Keratinocyte (primary cell): ENCODE results near the gene EXOC6B. TPM values are rescaled to one million over a fixed set of nuclear protein-coding genes. Genes with fewer than 3 reads are reported as not detected.
"Not testable (repeated sequence)": the region's sequence is repeated elsewhere in the genome, so short reads cannot be mapped to it uniquely, and the experiment has no call there.

ENCODE experiments used
- DNase-seq: peaks from one replicate; pipeline ENCODE4 v3.0.0-alpha.2; 2011; ENCODE audit warnings: low read depth, missing footprints, low spot score
- FAIRE-seq: peaks from 2 replicates; lab custom pipeline; 2011; peaks lifted over from hg19 to GRCh38; lab: Jason Lieb, UNC
- H2AFZ ChIP-seq: 2 replicates; pipeline ENCODE4 v1.6.0; 2012; ENCODE audit warnings: low read length, control low read depth, inconsistent platforms; ENCODE audit not compliant: control insufficient read depth
- H3K27ac ChIP-seq: 2 replicates; pipeline ENCODE4 v1.5.1; 2011; ENCODE audit warnings: low read length; ENCODE audit not compliant: control insufficient read depth, insufficient read depth
- H3K27me3 ChIP-seq: 3 replicates; pipeline ENCODE4 v1.6.0; 2011; ENCODE audit warnings: low read length; ENCODE audit not compliant: control insufficient read depth, insufficient read depth; ENCODE audit errors: extremely low read depth
- H3K36me3 ChIP-seq, 2 experiments: 2 replicates in 1 of 2; 3 replicates in 1 of 2; pipeline ENCODE4 v1.5.1; 2011; ENCODE audit warnings: low read length in 2 of 2, mild to moderate bottlenecking in 1 of 2; ENCODE audit not compliant: control insufficient read depth in 2 of 2, insufficient read depth in 2 of 2; ENCODE audit errors: extremely low read depth in 1 of 2
- H3K4me1 ChIP-seq: 3 replicates; pipeline ENCODE4 v1.5.1; 2011; ENCODE audit warnings: low read length; ENCODE audit not compliant: control insufficient read depth, insufficient read depth; ENCODE audit errors: extremely low read depth
- H3K4me2 ChIP-seq: 3 replicates; pipeline ENCODE4 v1.6.0; 2011; ENCODE audit warnings: low read depth, low read length; ENCODE audit not compliant: control insufficient read depth, insufficient read depth; ENCODE audit errors: extremely low read depth
- H3K4me3 ChIP-seq, 3 experiments: fragments of 200-600 bp in 1 of 3; sonication (generic) in 1 of 3; 2 replicates in 2 of 3; 3 replicates in 1 of 3; pipeline ENCODE4 v1.5.1; 2011 to 2016; ENCODE audit warnings: low read length in 3 of 3, mild to moderate bottlenecking in 3 of 3, control low read depth in 2 of 3, inconsistent platforms in 1 of 3, low read depth in 1 of 3, mixed read lengths in 1 of 3, mixed run types in 1 of 3, moderate library complexity in 1 of 3; ENCODE audit not compliant: control insufficient read depth in 2 of 3, insufficient read depth in 2 of 3; ENCODE audit errors: extremely low read depth in 1 of 3
- H3K79me2 ChIP-seq: 2 replicates; pipeline ENCODE4 v1.6.0; 2012; ENCODE audit warnings: low read length; ENCODE audit not compliant: control insufficient read depth, insufficient read depth
- H3K9ac ChIP-seq: 3 replicates; pipeline ENCODE4 v1.6.0; 2011; ENCODE audit warnings: low read length; ENCODE audit not compliant: control insufficient read depth, insufficient read depth; ENCODE audit errors: extremely low read depth
- H3K9me1 ChIP-seq: 3 replicates; pipeline ENCODE4 v1.6.0; 2011; ENCODE audit warnings: low read length; ENCODE audit not compliant: control insufficient read depth, insufficient read depth; ENCODE audit errors: extremely low read depth
- H3K9me3 ChIP-seq: 2 replicates; pipeline ENCODE4 v1.5.1; 2012; ENCODE audit warnings: low read depth, low read length; ENCODE audit not compliant: control insufficient read depth
- H4K20me1 ChIP-seq: 3 replicates; pipeline ENCODE4 v1.6.0; 2011; ENCODE audit warnings: low read length; ENCODE audit not compliant: control insufficient read depth, insufficient read depth; ENCODE audit errors: extremely low read depth
- CTCF ChIP-seq, 3 experiments: IDR thresholded peaks in 1 of 3; conservative IDR thresholded peaks in 1 of 3; optimal IDR thresholded peaks in 1 of 3; 2 replicates in 2 of 3; 3 replicates in 1 of 3; pipeline versions ENCODE3 to v1.5.1; 2011; ENCODE audit warnings: low read length in 3 of 3, mild to moderate bottlenecking in 3 of 3, moderate library complexity in 2 of 3, control low read depth in 1 of 3, inconsistent platforms in 1 of 3; ENCODE audit not compliant: insufficient read depth in 2 of 3; ENCODE audit errors: extremely low read depth in 1 of 3
- EZH2 ChIP-seq: IDR thresholded peaks from one replicate; pipeline ENCODE4 v1.6.1; 2012; ENCODE audit warnings: inconsistent platforms, mild to moderate bottlenecking, low read length, moderate library complexity
- dilution Hi-C: fragments of 300-500 bp; cut with MboI; formaldehyde crosslinking; loops from one replicate; pipeline ENCODE4 v1.7.0; 2020; ENCODE audit warnings: low sequenced_read_pairs; ENCODE audit not compliant: extremely low pct_ligation_motif_present
- polyA plus RNA-seq, 5 experiments: library from polyadenylated mRNA; depleted of rRNA in 3 of 5; stranded (reverse) in 3 of 5; stranded (forward) in 1 of 5; unstranded in 1 of 5; fragments of >200 nt; gene quantifications; 1 replicate in 1 of 5; 2 replicates in 3 of 5; 3 replicates in 1 of 5; pipeline versions ENCODE4 v1.2.1 to v1.2.3, GENCODE V29; 2011 to 2012; ENCODE audit warnings: missing spikeins in 2 of 5, low read depth in 1 of 5, low replicate concordance in 1 of 5

EXOC6B gene
- polyA plus RNA-seq, 1 donor (not counting 4 experiments of a cell fraction or from before 2014, with no cell fraction given): 37.3 TPM

- H3K27ac ChIP-seq: no peak overlapping the region
- dilution Hi-C loops: no loop called here
- no peak overlapping the region for H2AFZ ChIP-seq
- H4K20me1 ChIP-seq: peaks cover 2% of the 10 kb centered on the region
- no peaks in the 10 kb centered on the region for H3K4me1 ChIP-seq
- TF ChIP-seq EZH2 (no peak), CTCF (optimal IDR thresholded peaks at IDR 0.05 in 1 of 3, IDR thresholded peaks at IDR 0.05 in 1 of 3, conservative IDR thresholded peaks at IDR 0.05 in 1 of 3; ENCODE audit: extremely low read depth in 1 of 3, insufficient read depth in 2 of 3, low read length in 3 of 3) (no peak)
- no peaks in the 10 kb centered on the region for H3K36me3 ChIP-seq
- no peak overlapping the region for H3K4me3 ChIP-seq
- H3K9me3 ChIP-seq: no peaks in the 10 kb centered on the region
- FAIRE-seq (no peak), DNase-seq (no peak)
- H3K27me3 ChIP-seq: no peaks in the 10 kb centered on the region
- no peaks in the 10 kb centered on the region for H3K9me1 ChIP-seq
- no peak overlapping the region for H3K9ac ChIP-seq
- no peak overlapping the region for H3K4me2 ChIP-seq
- H3K79me2 ChIP-seq: no peaks in the 10 kb centered on the region
These were observed 223.1 kb downstream of the EXOC6B start for GRCh38 chr2:72602711-72603110.

- Histone ChIP-seq H3K79me2 (no peaks in the 10 kb centered on the region), H3K27me3 (no peaks in the 10 kb centered on the region), H3K36me3 (no peaks in the 10 kb centered on the region), H2AFZ (no peak overlapping the region), H3K27ac (no peak overlapping the region), H3K9me1 (no peaks in the 10 kb centered on the region), H3K4me1 (no peaks in the 10 kb centered on the region), H3K4me3 (no peak overlapping the region), H4K20me1 (peaks cover 2% of the 10 kb centered on the region), H3K9me3 (no peaks in the 10 kb centered on the region), H3K4me2 (no peak overlapping the region), H3K9ac (no peak overlapping the region)
- DNase-seq (no peak), FAIRE-seq (no peak)
- dilution Hi-C loops: no loop called here
- TF ChIP-seq CTCF (optimal IDR thresholded peaks at IDR 0.05 in 1 of 3, IDR thresholded peaks at IDR 0.05 in 1 of 3, conservative IDR thresholded peaks at IDR 0.05 in 1 of 3; ENCODE audit: extremely low read depth in 1 of 3, insufficient read depth in 2 of 3, low read length in 3 of 3): no peak
- no peak for TF ChIP-seq EZH2
These were observed 223.7 kb downstream of the EXOC6B start for GRCh38 chr2:72602095-72602494.

GRCh38 chr2:72583836-72584235, 242.0 kb downstream of the EXOC6B start:
- FAIRE-seq, H3K79me2 ChIP-seq, H3K4me3 ChIP-seq, DNase-seq, H3K9me1 ChIP-seq, H2AFZ ChIP-seq, H4K20me1 ChIP-seq, H3K4me1 ChIP-seq, H3K27me3 ChIP-seq, dilution Hi-C loops, H3K27ac ChIP-seq, H3K9me3 ChIP-seq, H3K4me2 ChIP-seq, H3K36me3 ChIP-seq, H3K9ac ChIP-seq: not testable (repeated sequence)
